ENCODE measurements around the gene LHX8. TPM values are rescaled to one million over a fixed set of nuclear protein-coding genes. Genes with fewer than 3 reads are reported as not detected.
A peak's percentile ranks its signal among the peaks of the same experiment; 100 is the strongest.

Gene LHX8
- total and polyA plus RNA-seq, 10 of the 15 experiments (the other 5 are each of a cell fraction or from before 2014, with no cell fraction given) = not detected

DNA sequence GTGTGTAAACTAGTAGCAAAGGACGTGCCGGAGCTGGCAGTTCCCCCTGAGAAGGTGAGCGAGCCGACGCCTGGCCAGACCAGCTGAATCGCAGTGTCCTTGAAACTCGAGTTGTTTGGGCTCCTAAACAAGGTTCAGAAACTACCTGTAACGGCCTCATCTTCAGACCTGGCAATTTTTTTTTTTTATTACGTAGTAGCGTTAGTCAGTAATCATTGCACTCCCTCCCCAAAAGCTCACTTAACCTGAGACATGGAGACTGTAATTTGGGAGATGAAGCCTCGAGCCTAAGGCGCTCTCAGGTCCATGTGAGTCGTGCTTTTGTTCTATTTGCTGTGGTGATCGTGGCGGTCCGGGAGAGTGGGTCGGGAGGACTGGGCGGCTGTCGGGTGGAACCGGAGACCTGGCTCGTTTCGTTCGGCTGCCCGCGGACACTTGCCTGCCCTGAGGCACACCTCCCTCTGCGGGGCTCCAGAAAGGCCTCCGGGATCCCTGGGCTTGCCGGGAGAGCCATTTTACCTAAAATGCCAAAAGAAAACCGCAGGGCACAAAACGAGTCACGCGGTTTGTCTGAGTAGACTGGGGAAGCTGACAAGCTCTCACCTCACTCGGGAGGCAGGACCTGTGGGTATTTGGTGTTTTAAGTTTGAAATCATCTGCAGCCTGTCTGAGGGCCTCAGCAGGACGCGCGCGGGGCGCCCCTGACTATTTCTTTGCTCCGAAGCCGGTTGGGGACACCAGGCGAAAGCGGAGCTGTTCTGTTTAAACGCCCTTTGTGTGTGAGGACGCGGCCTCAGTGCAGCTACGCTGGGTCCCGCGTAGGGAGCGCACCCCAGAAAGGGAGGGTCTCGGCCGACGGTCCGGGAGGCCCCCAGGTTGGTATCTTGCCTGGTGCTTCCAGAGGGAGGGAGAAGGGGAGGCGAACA is 722 bp downstream of the LHX8 start:
- 2% methylated on average over 54 of the region's 54 CpGs for whole genome bisulfite sequencing (ENCODE audit: insufficient coverage, insufficient replicate concordance, low lambda C conversion rate, missing lambda C conversion rate)
- H3K36me3 ChIP-seq (ENCODE audit: control insufficient read depth in 2 of 2, insufficient read depth in 2 of 2, low read length in 1 of 2) = no peaks in the 10 kb centered on the region
- H3K4me3 ChIP-seq = no peak overlapping the region
- no peaks in the 10 kb centered on the region; the same call in 2 of the 3 replicates for H3K9me3 ChIP-seq (replicated peaks; ENCODE audit: control insufficient read depth, insufficient read depth, low read length)
- H3K79me2 ChIP-seq (ENCODE audit: control insufficient read depth, insufficient read depth, low read length) = no peaks in the 10 kb centered on the region
- in situ Hi-C loops (cut with MboI) = no loop called here
- no peak overlapping the region for H2AFZ ChIP-seq (ENCODE audit: control insufficient read depth, low read depth, low read length)
- BruUV-seq (replicated peaks) = no TSS peak
- POLR2A ChIA-PET = no interaction called here
- SMC1A ChIA-PET (ENCODE audit: uncharacterized antibody, unreplicated experiment) = interaction anchor here (1.4 kb wide), 1 partner anchor 16 kb away, joined by 4 read pairs; no protein-coding TSS in a partner anchor
- ATAC-seq (no peak), DNase-seq (ENCODE audit: low read depth, low spot score) (no peak), FAIRE-seq (no peak)
- peaks cover 16 to 50% of the 10 kb centered on the region in 2 experiments for H3K27me3 ChIP-seq (replicated peaks in 1 of 2; ENCODE audit: control insufficient read depth in 2 of 2, insufficient read depth in 2 of 2, low read length in 1 of 2)
- H3K27ac ChIP-seq (ENCODE audit: control insufficient read depth, insufficient read depth) = no peak overlapping the region
- intact Hi-C loops (cut with micrococcal nuclease; ENCODE audit: unreplicated experiment) = no loop called here
- no peak overlapping the region for H3K9ac ChIP-seq (ENCODE audit: control insufficient read depth, insufficient read depth, low read length)
- CTCF ChIA-PET = interaction anchor here (1.0 kb wide), 1 partner anchor 363 kb away, joined by 3 read pairs; no protein-coding TSS in a partner anchor
- no peaks in the 10 kb centered on the region for H3K4me1 ChIP-seq (ENCODE audit: control insufficient read depth, insufficient read depth, low read length)
- TF ChIP-seq KLF5 (IDR thresholded peaks at IDR 0.05; ENCODE audit: partially characterized antibody) (no peak), EZH2 (IDR thresholded peaks at IDR 0.05; ENCODE audit: borderline replicate concordance, control insufficient read depth, low read depth, low read length) (0 out of 2 replicates have a peak, but pooled peaks have one; percentile 40)
- TF ChIP-seq, protein P1, sequence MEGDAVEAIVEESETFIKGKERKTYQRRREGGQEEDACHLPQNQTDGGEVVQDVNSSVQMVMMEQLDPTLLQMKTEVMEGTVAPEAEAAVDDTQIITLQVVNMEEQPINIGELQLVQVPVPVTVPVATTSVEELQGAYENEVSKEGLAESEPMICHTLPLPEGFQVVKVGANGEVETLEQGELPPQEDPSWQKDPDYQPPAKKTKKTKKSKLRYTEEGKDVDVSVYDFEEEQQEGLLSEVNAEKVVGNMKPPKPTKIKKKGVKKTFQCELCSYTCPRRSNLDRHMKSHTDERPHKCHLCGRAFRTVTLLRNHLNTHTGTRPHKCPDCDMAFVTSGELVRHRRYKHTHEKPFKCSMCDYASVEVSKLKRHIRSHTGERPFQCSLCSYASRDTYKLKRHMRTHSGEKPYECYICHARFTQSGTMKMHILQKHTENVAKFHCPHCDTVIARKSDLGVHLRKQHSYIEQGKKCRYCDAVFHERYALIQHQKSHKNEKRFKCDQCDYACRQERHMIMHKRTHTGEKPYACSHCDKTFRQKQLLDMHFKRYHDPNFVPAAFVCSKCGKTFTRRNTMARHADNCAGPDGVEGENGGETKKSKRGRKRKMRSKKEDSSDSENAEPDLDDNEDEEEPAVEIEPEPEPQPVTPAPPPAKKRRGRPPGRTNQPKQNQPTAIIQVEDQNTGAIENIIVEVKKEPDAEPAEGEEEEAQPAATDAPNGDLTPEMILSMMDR (IDR thresholded peaks at IDR 0.05 in 2 of 3, conservative IDR thresholded peaks at IDR 0.05 in 1 of 3; ENCODE audit: control insufficient read depth in 2 of 3, extremely low read depth in 1 of 3, insufficient read depth in 1 of 3, low read depth in 3 of 3, low read length in 3 of 3) = no peak
- RAD21 ChIA-PET (ENCODE audit: unreplicated experiment) = no interaction called here
- H4K20me1 ChIP-seq (ENCODE audit: control insufficient read depth, insufficient read depth) = no peaks in the 10 kb centered on the region
- H3K4me2 ChIP-seq (ENCODE audit: control insufficient read depth, insufficient read depth) = peak overlapping the region; percentile 57
